Suprapubic skin (tissue), 4 donors: ENCODE data around the gene GATA3. TPM values are rescaled to one million over a fixed set of nuclear protein-coding genes. Genes with fewer than 3 reads are reported as not detected.

Experiments
- DNase-seq, 2 donors: peaks; one replicate each; pipeline ENCODE4 v3.0.0-alpha.2; 2019; ENCODE audit warnings: low spot score in 2 of 2
- H3K27ac ChIP-seq: fragments of 200-600 bp; sonication (generic); one replicate; pipeline ENCODE4 v1.5.1; 2019
- H3K27me3 ChIP-seq: fragments of 200-600 bp; sonication (generic); one replicate; pipeline ENCODE4 v1.5.1; 2019
- H3K36me3 ChIP-seq: fragments of 200-600 bp; sonication (generic); one replicate; pipeline ENCODE4 v1.5.1; 2019
- H3K4me1 ChIP-seq: fragments of 200-600 bp; sonication (generic); one replicate; pipeline ENCODE4 v1.5.1; 2019
- H3K4me3 ChIP-seq: fragments of 200-600 bp; sonication (generic); one replicate; pipeline ENCODE4 v1.5.1; 2019; ENCODE audit warnings: mild to moderate bottlenecking
- H3K9me3 ChIP-seq: fragments of 200-600 bp; sonication (generic); one replicate; pipeline ENCODE4 v1.5.1; 2019
- CTCF ChIP-seq, 2 donors: fragments of 200-600 bp in 1 of 2; fragments of 450-650 bp in 1 of 2; sonication (generic) in 1 of 2; IDR thresholded peaks; one replicate each; pipeline ENCODE4 v1.5.1; 2016 to 2019; ENCODE audit warnings: antibody characterized with exemption in 2 of 2, mild to moderate bottlenecking in 1 of 2, moderate library complexity in 1 of 2
- EP300 ChIP-seq: sonication (generic); formaldehyde crosslinking; IDR thresholded peaks from one replicate; pipeline ENCODE4 v1.6.1; 2017; ENCODE audit warnings: antibody characterized with exemption
- POLR2A ChIP-seq, 2 donors: fragments of 450-650 bp; IDR thresholded peaks; one replicate each; pipeline ENCODE4 v1.6.1; 2017; ENCODE audit warnings: antibody characterized with exemption in 2 of 2, mild to moderate bottlenecking in 2 of 2, moderate library complexity in 2 of 2
- POLR2AphosphoS5 ChIP-seq, 3 donors: sonication (generic); formaldehyde crosslinking; IDR thresholded peaks; one replicate each; pipeline ENCODE4 v1.6.1; 2017; ENCODE audit warnings: antibody characterized with exemption in 3 of 3
- WGBS: methylation state at CpG from one replicate; pipeline ENCODE4 v1.1.5; 2018; 5-methylcytosine and 5-hydroxymethylcytosine counted together
- total RNA-seq, 4 donors: library from RNA; depleted of rRNA; stranded (reverse); fragments of >200 nt; gene quantifications; one replicate each; pipeline ENCODE4 v1.1.0, GENCODE V29; 2016

The GATA3 gene
- total RNA-seq, 4 donors from 2014 or later, result 91.0 to 241 (median 164) TPM

GRCh38 chr10:8040651-8041050 is 13.8 kb upstream of the GATA3 start:
- no peak for DNase-seq
- H3K4me1 ChIP-seq, result peaks cover 38% of the 10 kb centered on the region
- H3K4me3 ChIP-seq, result no peak overlapping the region
- 26% methylated on average over 6 of the region's 6 CpGs for WGBS
- no peaks in the 10 kb centered on the region for H3K36me3 ChIP-seq
- H3K9me3 ChIP-seq, result no peaks in the 10 kb centered on the region
- TF ChIP-seq POLR2AphosphoS5 (IDR thresholded peaks at IDR 0.05) (no peak), POLR2A (IDR thresholded peaks at IDR 0.05) (no peak), EP300 (no peak), CTCF (IDR thresholded peaks at IDR 0.05) (no peak)
- peaks cover 100% of the 10 kb centered on the region for H3K27me3 ChIP-seq
- no peak overlapping the region for H3K27ac ChIP-seq

DNA sequence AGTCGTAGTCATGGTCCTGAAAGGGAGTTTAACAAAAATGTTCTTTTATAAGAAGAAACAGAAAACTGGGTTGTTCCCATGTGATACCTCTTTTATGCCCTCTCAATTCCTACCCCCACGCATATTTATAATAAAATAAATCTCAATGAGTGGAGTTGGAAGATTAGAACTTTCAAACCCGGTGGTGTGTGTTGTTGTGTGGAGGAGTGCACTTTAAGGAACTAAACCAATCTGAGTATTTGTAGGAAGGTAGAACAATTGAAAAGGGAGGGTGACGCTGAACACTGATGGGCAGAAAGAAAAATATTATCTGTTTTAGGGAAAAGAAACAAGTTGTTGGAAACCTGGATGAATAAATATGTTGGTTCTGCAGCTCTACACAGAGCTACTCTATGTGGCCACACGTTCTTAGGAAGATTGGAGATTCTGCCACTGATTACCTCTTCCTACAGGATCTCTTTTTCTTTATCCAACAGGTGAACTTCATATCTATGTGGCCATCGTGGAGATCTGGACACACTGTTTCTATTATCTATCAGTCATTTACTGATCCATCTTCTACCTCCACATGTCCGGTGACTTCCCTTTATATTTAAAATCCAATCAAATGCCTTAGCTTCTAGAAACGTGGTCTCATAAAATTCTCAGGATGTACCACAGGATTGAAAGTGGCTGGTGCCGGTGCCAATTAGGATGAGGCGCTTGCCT is 13.1 kb upstream of the GATA3 start:
- no peak for TF ChIP-seq CTCF (IDR thresholded peaks at IDR 0.05)
- no peak for TF ChIP-seq POLR2A (IDR thresholded peaks at IDR 0.05)
- TF ChIP-seq EP300, result no peak
- no peak for TF ChIP-seq POLR2AphosphoS5 (IDR thresholded peaks at IDR 0.05)
- no peaks in the 10 kb centered on the region for H3K36me3 ChIP-seq
- H3K9me3 ChIP-seq, result no peaks in the 10 kb centered on the region
- H3K27me3 ChIP-seq, result peaks cover 100% of the 10 kb centered on the region
- no peak overlapping the region for H3K27ac ChIP-seq
- WGBS, result 23% methylated on average over 10 of the region's 10 CpGs
- no peak overlapping the region for H3K4me3 ChIP-seq
- peaks cover 31% of the 10 kb centered on the region for H3K4me1 ChIP-seq
- no peak for DNase-seq

DNA sequence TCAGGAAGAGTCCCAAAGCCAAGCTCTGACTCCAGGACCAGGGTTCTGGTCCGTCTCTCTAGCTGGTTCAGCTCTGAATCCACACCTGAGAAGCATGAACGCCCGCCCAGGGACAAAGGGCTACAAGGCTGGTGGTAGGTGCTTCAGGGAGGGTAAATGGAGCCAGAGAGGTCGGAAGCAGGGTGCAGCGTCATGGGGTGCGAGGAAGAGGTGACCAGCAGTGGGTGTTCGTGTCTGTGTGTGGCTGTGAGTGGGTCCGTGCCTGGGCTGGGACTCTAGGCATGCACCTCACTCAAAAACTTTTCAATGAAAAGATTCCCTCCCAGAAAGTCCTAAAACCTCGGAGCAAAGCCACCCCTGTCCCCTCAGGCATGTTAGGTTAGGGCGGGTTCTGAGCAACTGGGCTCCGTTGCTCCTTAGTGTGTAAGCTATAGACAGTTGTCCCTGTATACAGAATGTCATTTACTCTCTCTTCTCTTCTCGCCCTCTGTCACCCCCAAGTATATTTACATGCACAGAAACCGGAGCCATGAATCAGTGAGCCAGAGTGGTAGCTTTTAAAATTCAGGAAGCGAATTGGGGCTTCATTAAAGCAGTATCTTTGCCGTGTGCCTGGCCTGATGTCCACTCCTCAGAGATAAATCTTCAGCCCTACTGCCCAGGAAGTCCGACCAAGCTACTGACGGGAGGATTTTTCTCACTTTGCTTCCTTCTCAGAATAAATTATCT is 12.3 kb upstream of the GATA3 start:
- H3K27ac ChIP-seq, result no peak overlapping the region
- 40% methylated on average over 17 of the region's 17 CpGs for WGBS
- peaks cover 100% of the 10 kb centered on the region for H3K27me3 ChIP-seq

GRCh38 chr10:8042721-8043568 is 11.5 kb upstream of the GATA3 start:
- H3K9me3 ChIP-seq, result no peaks in the 10 kb centered on the region
- peaks cover 100% of the 10 kb centered on the region for H3K27me3 ChIP-seq
- 25% methylated on average over 34 of the region's 35 CpGs for WGBS

More for the DNA sequence above, 12.3 kb upstream of the GATA3 start:
- no peaks in the 10 kb centered on the region for H3K36me3 ChIP-seq
- no peak for TF ChIP-seq POLR2A (IDR thresholded peaks at IDR 0.05)
- TF ChIP-seq POLR2AphosphoS5 (IDR thresholded peaks at IDR 0.05), result no peak
- no peak for TF ChIP-seq EP300
- no peak for TF ChIP-seq CTCF (IDR thresholded peaks at IDR 0.05)
- no peaks in the 10 kb centered on the region for H3K9me3 ChIP-seq
- H3K4me3 ChIP-seq, result no peak overlapping the region
- H3K4me1 ChIP-seq, result peaks cover 24% of the 10 kb centered on the region
- DNase-seq, result no peak

More at GRCh38 chr10:8042721-8043568, 11.5 kb upstream of the GATA3 start:
- TF ChIP-seq POLR2A (IDR thresholded peaks at IDR 0.05), result no peak
- no peak for TF ChIP-seq EP300
- TF ChIP-seq POLR2AphosphoS5 (IDR thresholded peaks at IDR 0.05), result no peak
- TF ChIP-seq CTCF (IDR thresholded peaks at IDR 0.05), result no peak
- no peak for DNase-seq
- no peak overlapping the region for H3K27ac ChIP-seq
- no peaks in the 10 kb centered on the region for H3K36me3 ChIP-seq
- no peak overlapping the region for H3K4me3 ChIP-seq
- peaks cover 16% of the 10 kb centered on the region for H3K4me1 ChIP-seq
